Frontal cortex (tissue), 4 donors: ENCODE measurements around the gene PHYH. TPM values are rescaled to one million over a fixed set of nuclear protein-coding genes. Genes with fewer than 3 reads are reported as not detected.
"Not testable (repeated sequence)": the region's sequence is repeated elsewhere in the genome, so short reads cannot be mapped to it uniquely, and the experiment has no call there.

Experiments used
- DNase-seq, 2 donors: peaks; one replicate each; pipeline ENCODE4 v3.0.0; 2012; ENCODE audit warnings: low spot score in 2 of 2
- FAIRE-seq: peaks from 2 replicates; lab custom pipeline; 2012; peaks lifted over from hg19 to GRCh38; lab: Jason Lieb, UNC
- total RNA-seq: library from RNA; depleted of rRNA; stranded (reverse); fragments of >200 nt; gene quantifications from one replicate; pipeline ENCODE4 v1.2.3, GENCODE V29; 2014
- donor health status: control.
- donor health status: control.
- donor health status: control.

Gene PHYH
- total RNA-seq, 1 donor from 2014 or later, result 27.3 TPM

GRCh38 chr10:13322615-13323148 lies 22.8 kb upstream of the PHYH start:
- no peak for FAIRE-seq
- DNase-seq, result no peak

- no peak for DNase-seq
- FAIRE-seq, result no peak
Observed at GRCh38 chr10:13321576-13321975, 21.7 kb upstream of the PHYH start.

GRCh38 chr10:13319166-13319565 lies 19.3 kb upstream of the PHYH start:
- FAIRE-seq (no peak), DNase-seq (no peak)

DNA sequence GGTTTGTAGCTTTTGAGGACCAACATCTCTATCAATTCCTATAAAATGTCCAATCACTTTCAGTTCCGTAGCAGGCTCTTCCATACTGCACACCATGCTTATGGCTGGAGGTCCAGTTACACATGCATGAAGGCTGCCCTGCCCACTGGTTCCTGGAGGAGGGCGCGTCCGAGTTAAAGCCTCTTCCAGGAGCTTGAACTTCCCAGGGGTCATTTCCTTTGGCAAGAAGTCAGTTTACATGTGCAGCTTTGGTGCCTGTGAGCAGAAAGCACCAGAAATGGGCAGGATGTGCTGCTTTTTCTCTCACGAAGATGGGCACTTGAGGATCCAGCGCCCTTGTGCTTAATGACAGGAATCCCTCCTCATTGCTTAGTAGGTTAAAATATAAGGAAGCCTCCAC lies 17.6 kb upstream of the PHYH start:
- DNase-seq (no peak), FAIRE-seq (no peak)

- FAIRE-seq (no peak), DNase-seq (no peak)
Observed at GRCh38 chr10:13316635-13317311, 16.9 kb upstream of the PHYH start.

GRCh38 chr10:13315361-13315760 lies 15.5 kb upstream of the PHYH start:
- FAIRE-seq (no peak), DNase-seq (no peak)

GRCh38 chr10:13311177-13311575 lies 11.3 kb upstream of the PHYH start:
- DNase-seq (no peak), FAIRE-seq (no peak)

GRCh38 chr10:13310518-13311176 lies 10.8 kb upstream of the PHYH start:
- DNase-seq (no peak), FAIRE-seq (no peak)

DNA sequence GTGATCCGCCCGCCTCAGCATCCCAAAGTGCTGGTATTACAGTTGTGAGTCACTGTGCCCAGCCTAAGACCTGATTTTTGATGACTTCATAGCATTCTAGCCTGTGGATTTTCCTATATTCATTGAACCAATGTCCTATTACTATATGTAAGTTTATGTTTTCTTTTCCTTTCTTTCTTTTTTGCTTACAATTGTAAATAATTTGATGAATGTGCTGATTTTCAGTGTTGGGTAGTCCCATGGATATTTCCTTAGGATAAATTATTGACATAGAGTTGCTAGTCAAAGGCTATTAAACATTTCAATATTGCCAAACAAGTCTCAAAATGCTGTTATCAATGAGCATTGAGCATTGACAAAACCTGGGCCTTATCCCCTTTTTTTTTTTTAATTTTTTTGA lies 9.9 kb upstream of the PHYH start:
- FAIRE-seq (no peak), DNase-seq (no peak)

- no peak for FAIRE-seq
- no peak for DNase-seq
Observed at GRCh38 chr10:13308096-13308495, 8.2 kb upstream of the PHYH start.

GRCh38 chr10:13306103-13306502 lies 6.2 kb upstream of the PHYH start:
- DNase-seq (no peak), FAIRE-seq (no peak)

GRCh38 chr10:13302821-13303555 lies 3.1 kb upstream of the PHYH start:
- FAIRE-seq (no peak), DNase-seq (no peak)

GRCh38 chr10:13298748-13299436 lies 972 bp downstream of the PHYH start:
- DNase-seq (no peak), FAIRE-seq (no peak)

GRCh38 chr10:13296476-13296875 lies 3.4 kb downstream of the PHYH start:
- DNase-seq (no peak), FAIRE-seq (no peak)

- DNase-seq, result no peak
Observed at GRCh38 chr10:13294784-13295183, 5.1 kb downstream of the PHYH start.

GRCh38 chr10:13291821-13292773 lies 7.8 kb downstream of the PHYH start:
- no peak for DNase-seq
- FAIRE-seq, result no peak

More at GRCh38 chr10:13294784-13295183, 5.1 kb downstream of the PHYH start:
- no peak for FAIRE-seq

GRCh38 chr10:13291061-13291460 lies 8.8 kb downstream of the PHYH start:
- no peak for DNase-seq

DNA sequence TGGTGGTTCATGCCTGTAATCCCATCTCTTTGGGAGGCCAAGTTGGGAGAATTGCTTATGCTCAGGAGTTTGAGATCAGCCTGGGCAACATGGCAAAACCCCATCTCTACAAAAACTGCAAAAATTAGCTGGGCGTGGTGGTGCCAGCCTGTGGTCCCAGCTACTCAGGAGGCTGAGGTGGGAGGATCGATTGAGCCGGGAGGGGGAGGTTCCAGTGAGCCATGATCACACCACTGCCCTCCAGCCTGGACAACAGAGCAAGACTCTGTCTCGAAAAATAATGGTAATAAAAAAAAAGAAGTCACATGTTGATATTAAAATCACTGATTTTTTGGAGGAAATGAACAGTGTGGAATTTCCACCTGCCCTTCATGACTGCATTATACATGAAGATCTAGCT lies 15.8 kb downstream of the PHYH start:
- DNase-seq, result no peak
- no peak for FAIRE-seq

More at GRCh38 chr10:13291061-13291460, 8.8 kb downstream of the PHYH start:
- FAIRE-seq, result no peak

DNA sequence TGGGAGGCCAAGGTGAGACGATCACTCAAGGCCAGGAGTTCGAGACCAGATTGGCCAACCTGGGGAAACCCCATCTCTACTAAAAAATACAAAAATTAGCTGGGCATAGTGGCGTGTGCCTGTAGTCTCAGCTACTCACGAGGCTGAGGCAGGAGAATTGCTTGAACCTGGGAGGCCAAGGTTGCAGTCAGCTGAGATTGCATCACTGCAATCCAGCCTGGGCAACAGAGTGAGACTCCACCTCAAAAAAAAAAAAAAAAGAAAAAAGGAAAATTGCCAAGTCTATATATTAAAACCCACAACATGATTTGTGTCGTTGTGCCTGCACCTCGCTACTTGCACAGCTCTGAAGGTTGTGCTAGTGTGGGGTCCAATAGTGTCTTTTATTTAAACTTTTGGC lies 17.5 kb downstream of the PHYH start:
- not testable (repeated sequence) for DNase-seq, FAIRE-seq
